OCI-LY3 (cell line): Measurements from ENCODE around the gene BRWD1.

ENCODE experiments used
- EZH2phosphoT487 ChIP-seq: fragments of 200-600 bp; shearing (Covaris generic); IDR thresholded peaks from 2 replicates; pipeline ENCODE4 v1.6.1; 2018; ENCODE audit warnings: antibody characterized with exemption, mixed run types, low read depth
- TF ChIP-seq, protein P1 (sequence below): fragments of 200-600, 300-600 bp; sonication (generic); IDR thresholded peaks from 2 replicates; pipeline ENCODE4 v1.5.1; 2014; ENCODE audit warnings: antibody characterized with exemption, low read length, low read depth

GRCh38 chr21:39362733-39363132 lies 49.3 kb upstream of the BRWD1 start:
- TF ChIP-seq, protein P1, sequence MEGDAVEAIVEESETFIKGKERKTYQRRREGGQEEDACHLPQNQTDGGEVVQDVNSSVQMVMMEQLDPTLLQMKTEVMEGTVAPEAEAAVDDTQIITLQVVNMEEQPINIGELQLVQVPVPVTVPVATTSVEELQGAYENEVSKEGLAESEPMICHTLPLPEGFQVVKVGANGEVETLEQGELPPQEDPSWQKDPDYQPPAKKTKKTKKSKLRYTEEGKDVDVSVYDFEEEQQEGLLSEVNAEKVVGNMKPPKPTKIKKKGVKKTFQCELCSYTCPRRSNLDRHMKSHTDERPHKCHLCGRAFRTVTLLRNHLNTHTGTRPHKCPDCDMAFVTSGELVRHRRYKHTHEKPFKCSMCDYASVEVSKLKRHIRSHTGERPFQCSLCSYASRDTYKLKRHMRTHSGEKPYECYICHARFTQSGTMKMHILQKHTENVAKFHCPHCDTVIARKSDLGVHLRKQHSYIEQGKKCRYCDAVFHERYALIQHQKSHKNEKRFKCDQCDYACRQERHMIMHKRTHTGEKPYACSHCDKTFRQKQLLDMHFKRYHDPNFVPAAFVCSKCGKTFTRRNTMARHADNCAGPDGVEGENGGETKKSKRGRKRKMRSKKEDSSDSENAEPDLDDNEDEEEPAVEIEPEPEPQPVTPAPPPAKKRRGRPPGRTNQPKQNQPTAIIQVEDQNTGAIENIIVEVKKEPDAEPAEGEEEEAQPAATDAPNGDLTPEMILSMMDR: no peak
- TF ChIP-seq EZH2phosphoT487: no peak
